GM12864 (cell line): ENCODE data around the gene ACAP2.
"Not testable (repeated sequence)": the region's sequence is repeated elsewhere in the genome, so short reads cannot be mapped to it uniquely, and the experiment has no call there.

ENCODE experiments used
- DNase-seq: peaks from one replicate; pipeline ENCODE4 v3.0.0-alpha.2; 2011; ENCODE audit warnings: low read depth
- H3K4me3 ChIP-seq: 2 replicates; pipeline ENCODE4 v1.5.1; 2011; ENCODE audit warnings: mild to moderate bottlenecking, low read depth, low read length, control low read depth
- TF ChIP-seq, protein P1 (sequence below): IDR thresholded peaks from 2 replicates; pipeline ENCODE4 v1.5.1; 2011; ENCODE audit warnings: low read depth, mild to moderate bottlenecking, moderate library complexity, low read length, control low read depth, inconsistent platforms; ENCODE audit errors: missing control alignments

The ACAP2 gene

DNA sequence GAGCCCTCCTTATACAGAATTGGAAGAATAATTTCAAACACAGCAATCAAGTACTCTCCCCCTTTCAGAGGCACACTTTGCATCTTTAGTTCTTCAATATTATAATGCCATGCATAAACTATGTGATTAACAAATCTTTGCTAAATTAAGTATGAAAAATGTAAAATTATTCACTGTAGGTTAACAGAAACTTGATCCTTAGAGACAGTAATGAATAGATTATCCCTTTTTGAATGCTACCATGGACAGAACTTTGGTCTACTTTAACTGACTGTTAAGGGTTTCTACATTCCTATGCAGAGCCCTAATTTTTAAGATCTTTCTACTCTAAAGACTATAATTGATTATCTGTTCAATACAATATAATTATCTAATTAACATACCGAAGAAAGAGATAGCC, 146.2 kb downstream of the ACAP2 start:
- TF ChIP-seq, protein P1, sequence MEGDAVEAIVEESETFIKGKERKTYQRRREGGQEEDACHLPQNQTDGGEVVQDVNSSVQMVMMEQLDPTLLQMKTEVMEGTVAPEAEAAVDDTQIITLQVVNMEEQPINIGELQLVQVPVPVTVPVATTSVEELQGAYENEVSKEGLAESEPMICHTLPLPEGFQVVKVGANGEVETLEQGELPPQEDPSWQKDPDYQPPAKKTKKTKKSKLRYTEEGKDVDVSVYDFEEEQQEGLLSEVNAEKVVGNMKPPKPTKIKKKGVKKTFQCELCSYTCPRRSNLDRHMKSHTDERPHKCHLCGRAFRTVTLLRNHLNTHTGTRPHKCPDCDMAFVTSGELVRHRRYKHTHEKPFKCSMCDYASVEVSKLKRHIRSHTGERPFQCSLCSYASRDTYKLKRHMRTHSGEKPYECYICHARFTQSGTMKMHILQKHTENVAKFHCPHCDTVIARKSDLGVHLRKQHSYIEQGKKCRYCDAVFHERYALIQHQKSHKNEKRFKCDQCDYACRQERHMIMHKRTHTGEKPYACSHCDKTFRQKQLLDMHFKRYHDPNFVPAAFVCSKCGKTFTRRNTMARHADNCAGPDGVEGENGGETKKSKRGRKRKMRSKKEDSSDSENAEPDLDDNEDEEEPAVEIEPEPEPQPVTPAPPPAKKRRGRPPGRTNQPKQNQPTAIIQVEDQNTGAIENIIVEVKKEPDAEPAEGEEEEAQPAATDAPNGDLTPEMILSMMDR = no peak
- no peak for DNase-seq
- no peak overlapping the region for H3K4me3 ChIP-seq

DNA sequence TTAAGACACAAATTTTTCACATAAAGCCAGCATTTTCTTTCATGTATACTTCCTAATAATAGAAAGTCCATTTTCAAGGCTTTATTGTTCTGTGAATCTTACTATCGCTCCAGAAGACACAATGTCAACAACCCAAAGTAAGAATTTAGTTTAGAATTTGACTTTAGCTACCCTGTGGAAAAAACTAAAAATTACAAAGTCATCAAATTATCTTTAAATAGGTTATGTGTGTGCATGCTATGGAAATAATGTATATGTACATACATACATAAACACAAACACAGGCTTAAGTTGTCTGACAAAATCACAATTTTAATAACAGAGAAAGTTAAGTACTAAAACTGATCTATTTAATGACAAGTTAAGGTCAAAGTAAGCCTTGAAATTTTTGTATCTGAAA, 151.7 kb downstream of the ACAP2 start:
- no peak overlapping the region for H3K4me3 ChIP-seq
- TF ChIP-seq, protein P1 = no peak
- DNase-seq = no peak

DNA sequence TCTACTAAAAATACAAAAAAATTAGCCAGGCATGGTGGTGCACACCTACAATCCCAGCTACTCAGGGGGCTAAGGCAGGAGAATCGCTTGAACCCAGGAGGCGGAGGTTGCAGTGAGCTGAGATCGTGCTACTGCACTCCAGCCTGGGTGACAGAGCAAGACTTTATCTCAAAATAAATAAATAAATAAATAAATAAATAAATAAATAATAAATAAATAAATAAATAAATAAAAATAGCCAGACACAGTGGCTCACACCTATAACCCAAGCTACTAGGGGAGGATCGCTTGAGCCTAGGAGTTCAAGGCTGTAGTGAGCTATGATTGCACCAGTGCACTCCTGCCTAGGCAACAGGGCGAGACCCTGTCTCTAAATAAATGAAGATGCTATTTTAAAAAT, 152.2 kb downstream of the ACAP2 start:
- DNase-seq, H3K4me3 ChIP-seq: not testable (repeated sequence)

DNA sequence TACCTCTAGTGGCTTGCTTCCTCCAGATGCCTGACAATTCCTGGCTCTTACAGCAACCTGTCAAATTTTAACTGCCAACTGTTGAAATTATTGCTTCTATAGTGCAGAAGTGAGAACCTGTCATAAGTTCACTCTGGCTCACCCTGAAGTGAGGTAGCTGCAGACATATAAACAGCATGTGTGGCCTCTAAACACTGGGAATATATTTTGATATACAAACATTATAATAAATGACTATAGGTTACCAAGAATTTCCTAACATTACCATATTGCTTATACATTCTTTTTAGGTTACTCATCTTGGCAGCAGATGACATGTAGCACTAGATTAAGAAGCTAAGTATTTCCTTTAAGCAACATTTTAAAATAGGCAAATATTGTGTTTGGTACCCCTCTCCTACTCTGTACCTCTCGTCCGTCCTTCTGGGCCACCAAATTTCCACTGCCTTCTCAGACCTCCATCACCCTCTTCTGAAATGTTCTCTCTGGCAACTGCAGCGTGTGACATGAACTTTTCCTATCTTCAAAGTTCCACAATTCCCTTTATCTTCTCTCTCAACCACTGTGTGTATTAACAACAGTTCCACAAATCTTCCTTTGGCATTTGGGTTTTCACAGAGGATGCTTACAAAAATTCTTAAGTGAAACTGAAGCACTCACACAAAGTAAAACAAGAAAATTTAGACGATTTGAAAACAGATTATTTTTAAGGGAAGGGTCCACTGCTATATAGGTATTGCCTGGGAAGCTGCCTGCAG, 156.5 kb downstream of the ACAP2 start:
- TF ChIP-seq, protein P1 = no peak
- DNase-seq = no peak
- no peak overlapping the region for H3K4me3 ChIP-seq

DNA sequence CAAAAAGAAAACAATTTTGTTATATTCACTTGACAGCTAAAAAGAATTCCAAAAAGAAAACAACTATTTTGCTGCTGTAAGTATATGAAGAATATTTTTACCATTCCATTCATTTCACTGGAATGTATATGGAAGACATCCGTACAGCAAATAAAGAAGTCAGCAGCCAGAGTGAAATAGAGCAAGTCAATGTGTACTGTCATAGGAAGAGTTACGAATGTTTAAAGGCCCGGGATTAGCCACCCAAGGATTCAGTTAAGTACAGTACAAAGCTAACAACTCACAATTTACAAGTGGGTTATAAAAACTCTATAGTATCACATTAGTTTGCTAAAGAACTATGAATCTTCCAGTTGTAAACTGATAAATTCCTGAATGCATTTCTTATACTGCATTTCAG, 157.4 kb downstream of the ACAP2 start:
- H3K4me3 ChIP-seq = no peak overlapping the region
- DNase-seq = no peak
- TF ChIP-seq, protein P1 = no peak

DNA sequence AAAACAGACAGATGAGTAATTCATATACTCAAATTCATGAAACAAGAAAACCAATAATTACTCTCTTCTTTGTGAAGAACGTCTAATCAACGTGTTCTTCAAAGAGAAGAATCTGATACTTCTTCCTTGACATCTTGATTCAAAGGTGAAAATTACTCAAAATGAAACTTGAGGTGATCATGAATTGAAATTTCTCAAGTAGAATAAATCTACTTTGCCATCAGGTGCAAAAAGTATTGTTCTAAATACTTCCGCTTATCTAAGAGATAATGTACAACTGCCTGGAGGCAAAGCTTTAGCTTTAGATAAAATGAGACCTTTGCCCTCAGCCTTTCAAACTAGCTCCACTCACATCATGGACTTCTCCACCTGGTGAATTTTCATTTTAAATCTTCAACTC, 158.0 kb downstream of the ACAP2 start:
- DNase-seq = no peak
- H3K4me3 ChIP-seq = no peak overlapping the region
- TF ChIP-seq, protein P1 = no peak

DNA sequence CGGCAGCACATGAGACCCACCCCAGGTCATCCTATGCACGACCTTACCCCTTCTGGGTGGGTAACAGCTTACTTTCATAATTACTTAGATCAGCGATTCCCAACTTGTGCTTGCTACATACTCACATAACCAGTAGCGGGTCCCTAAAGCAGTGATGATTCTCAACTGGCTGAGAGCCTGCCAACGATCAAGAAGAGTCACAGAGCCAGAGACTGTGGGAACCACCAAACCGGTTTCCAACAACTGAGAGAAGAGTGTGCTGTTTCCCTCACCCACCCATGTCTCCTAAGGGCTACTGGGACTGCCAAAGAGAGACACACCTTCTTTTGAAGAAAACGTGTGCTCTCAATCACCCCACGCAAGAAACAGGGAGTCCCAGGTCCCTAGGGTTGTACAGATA, 159.9 kb downstream of the ACAP2 start:
- H3K4me3 ChIP-seq = no peak overlapping the region
- TF ChIP-seq, protein P1 = no peak
- no peak for DNase-seq
